ENCODE results near the gene PNLIPRP3. TPM values are rescaled to one million over a fixed set of nuclear protein-coding genes. Genes with fewer than 3 reads are reported as not detected.

PNLIPRP3 gene
- total and polyA plus RNA-seq, 2 experiments from 2014 or later, result 0.46 to 0.93 TPM

- Histone ChIP-seq H3K36me3 (replicated peaks; ENCODE audit: insufficient read depth, low read depth) (no peaks in the 10 kb centered on the region), H3K9me2 (replicated peaks; ENCODE audit: insufficient read depth) (no peaks in the 10 kb centered on the region), H4K20me1 (ENCODE audit: insufficient read depth, poor library complexity, severe bottlenecking) (no peaks in the 10 kb centered on the region), H2AFZ (no peak overlapping the region), H3K27me3 (no peaks in the 10 kb centered on the region), H3K4me2 (no peak overlapping the region), H3K9me3 (ENCODE audit: low read depth) (no peaks in the 10 kb centered on the region), H3K27ac (no peak overlapping the region), H3K79me2 (no peaks in the 10 kb centered on the region), H3K4me1 (ENCODE audit: insufficient read depth) (no peaks in the 10 kb centered on the region), H3K4me3 (no peak overlapping the region)
- TF ChIP-seq CTCF (IDR thresholded peaks at IDR 0.05; ENCODE audit: poor library complexity), result no peak
- no peak for TF ChIP-seq EZH2 (IDR thresholded peaks at IDR 0.05; ENCODE audit: borderline replicate concordance)
- TF ChIP-seq EZH2phosphoT487 (IDR thresholded peaks at IDR 0.05; ENCODE audit: low read depth, severe bottlenecking, unreplicated experiment), result no peak
- DNase-seq (ENCODE audit: low spot score), result no peak
- WGBS (ENCODE audit: low lambda C conversion rate, missing lambda C conversion rate), result 80% methylated on average over 8 of the region's 8 CpGs
These were observed 77.1 kb downstream of the PNLIPRP3 start for GRCh38 chr10:116504786-116505185.

GRCh38 chr10:116510565-116510964 lies 82.9 kb downstream of the PNLIPRP3 start:
- H4K20me1 ChIP-seq (ENCODE audit: insufficient read depth, poor library complexity, severe bottlenecking), result no peaks in the 10 kb centered on the region
- H3K4me3 ChIP-seq, result no peak overlapping the region
- no peak overlapping the region for H2AFZ ChIP-seq
- WGBS (ENCODE audit: low lambda C conversion rate, missing lambda C conversion rate), result 89% methylated on average over 3 of the region's 3 CpGs
- no peak overlapping the region for H3K27ac ChIP-seq
- no peaks in the 10 kb centered on the region for H3K79me2 ChIP-seq
- H3K27me3 ChIP-seq, result no peaks in the 10 kb centered on the region
- H3K4me1 ChIP-seq (ENCODE audit: insufficient read depth), result no peaks in the 10 kb centered on the region
- H3K4me2 ChIP-seq, result no peak overlapping the region
- no peaks in the 10 kb centered on the region for H3K9me3 ChIP-seq (ENCODE audit: low read depth)
- no peak for TF ChIP-seq CTCF (IDR thresholded peaks at IDR 0.05; ENCODE audit: poor library complexity)
- TF ChIP-seq EZH2 (IDR thresholded peaks at IDR 0.05; ENCODE audit: borderline replicate concordance), result no peak
- no peak for TF ChIP-seq EZH2phosphoT487 (IDR thresholded peaks at IDR 0.05; ENCODE audit: low read depth, severe bottlenecking, unreplicated experiment)
- no peaks in the 10 kb centered on the region for H3K9me2 ChIP-seq (replicated peaks; ENCODE audit: insufficient read depth)
- no peak for DNase-seq (ENCODE audit: low spot score)
- H3K36me3 ChIP-seq (replicated peaks; ENCODE audit: insufficient read depth, low read depth), result no peaks in the 10 kb centered on the region

- Histone ChIP-seq H3K4me2 (no peak overlapping the region), H3K4me3 (no peak overlapping the region), H3K36me3 (replicated peaks; ENCODE audit: insufficient read depth, low read depth) (no peaks in the 10 kb centered on the region), H3K27me3 (no peaks in the 10 kb centered on the region), H3K9me3 (ENCODE audit: low read depth) (no peaks in the 10 kb centered on the region), H2AFZ (no peak overlapping the region), H4K20me1 (ENCODE audit: insufficient read depth, poor library complexity, severe bottlenecking) (no peaks in the 10 kb centered on the region), H3K27ac (no peak overlapping the region), H3K4me1 (ENCODE audit: insufficient read depth) (no peaks in the 10 kb centered on the region), H3K79me2 (no peaks in the 10 kb centered on the region), H3K9me2 (replicated peaks; ENCODE audit: insufficient read depth) (no peaks in the 10 kb centered on the region)
- no peak for DNase-seq (ENCODE audit: low spot score)
- WGBS (ENCODE audit: low lambda C conversion rate, missing lambda C conversion rate), result 52% methylated on average over 3 of the region's 3 CpGs
- TF ChIP-seq EZH2 (IDR thresholded peaks at IDR 0.05; ENCODE audit: borderline replicate concordance), result no peak
- TF ChIP-seq CTCF (IDR thresholded peaks at IDR 0.05; ENCODE audit: poor library complexity), result no peak
- TF ChIP-seq EZH2phosphoT487 (IDR thresholded peaks at IDR 0.05; ENCODE audit: low read depth, severe bottlenecking, unreplicated experiment), result no peak
These were observed 83.7 kb downstream of the PNLIPRP3 start for GRCh38 chr10:116511365-116511764.
